Endodermal cell (in vitro differentiated cells): ENCODE results near the gene SETDB2. TPM values are rescaled to one million over a fixed set of nuclear protein-coding genes. Genes with fewer than 3 reads are reported as not detected.

Source experiments
- DNase-seq: peaks from one replicate; pipeline ENCODE4 v3.0.0-alpha.2; 2017
- H3K27ac ChIP-seq: 2 replicates; pipeline ENCODE4 v1.5.1; 2013; ENCODE audit warnings: mild to moderate bottlenecking, low read depth, low read length, moderate library complexity
- H3K27me3 ChIP-seq: 2 replicates; pipeline ENCODE4 v1.6.1; 2013; ENCODE audit warnings: mild to moderate bottlenecking, low read length, moderate library complexity; ENCODE audit not compliant: insufficient read depth, control insufficient read depth, poor library complexity, severe bottlenecking
- H3K36me3 ChIP-seq: 2 replicates; pipeline ENCODE4 v1.7.0; 2013; ENCODE audit warnings: mild to moderate bottlenecking, low read length, moderate library complexity; ENCODE audit not compliant: control insufficient read depth, insufficient read depth
- H3K4me1 ChIP-seq: one replicate; pipeline ENCODE4 v1.7.0; 2013; ENCODE audit warnings: low read length; ENCODE audit not compliant: control insufficient read depth, insufficient read depth
- H3K4me3 ChIP-seq: 2 replicates; pipeline ENCODE4 v1.5.1; 2013; ENCODE audit warnings: mild to moderate bottlenecking, low read length, moderate library complexity
- H3K9ac ChIP-seq: 2 replicates; pipeline ENCODE4 v1.6.1; 2013; ENCODE audit warnings: mild to moderate bottlenecking, low read length, moderate library complexity; ENCODE audit not compliant: poor library complexity, severe bottlenecking; ENCODE audit errors: extremely low read depth
- H3K9me3 ChIP-seq: 2 replicates; pipeline ENCODE4 v1.6.1; 2013; ENCODE audit warnings: mild to moderate bottlenecking, low read length, moderate library complexity; ENCODE audit not compliant: control insufficient read depth
- H3K27ac Mint-ChIP-seq: 2 replicates; pipeline ENCODE4 v1.8.0; 2020; ENCODE audit warnings: mixed read lengths
- H3K27me3 Mint-ChIP-seq: 2 replicates; pipeline ENCODE4 v1.8.0; 2021; ENCODE audit warnings: mild to moderate bottlenecking, mixed read lengths; ENCODE audit not compliant: insufficient read depth
- H3K36me3 Mint-ChIP-seq: 2 replicates; pipeline ENCODE4 v1.8.0; 2020; ENCODE audit warnings: low read depth, mixed read lengths
- H3K4me1 Mint-ChIP-seq: 2 replicates; pipeline ENCODE4 v1.8.0; 2020; ENCODE audit warnings: mixed read lengths
- H3K4me3 Mint-ChIP-seq: 2 replicates; pipeline ENCODE4 v1.8.0; 2020; ENCODE audit warnings: mild to moderate bottlenecking, moderate library complexity, mixed read lengths
- H3K9me3 Mint-ChIP-seq: 2 replicates; pipeline ENCODE4 v1.8.0; 2020; ENCODE audit warnings: mild to moderate bottlenecking, mixed read lengths
- WGBS, 2 experiments: methylation state at CpG; one replicate each; pipeline versions ENCODE4 v1.1.5 to v1.1.7; 2013; ENCODE audit warnings: missing lambda C conversion rate in 2 of 2, mixed read lengths in 1 of 2; ENCODE audit not compliant: insufficient coverage in 1 of 2, insufficient read length in 1 of 2; 5-methylcytosine and 5-hydroxymethylcytosine counted together
- total RNA-seq, 2 donors: library from RNA; stranded (reverse); fragmentation: NEBNext Ultra II Directional in 1 of 2; extraction: Animal tissue kit (Norgen Biotek cat#: 25700) in 1 of 2; gene quantifications; 2 replicates in 1 of 2; 3 replicates in 1 of 2; pipeline ENCODE4 v1.2.1, GENCODE V29; 2021
- TF ChIP-seq, protein P1 (sequence below): fragments of 200-600 bp; sonication (generic); conservative IDR thresholded peaks from 2 replicates; pipeline ENCODE4 v1.5.0; 2021; ENCODE audit warnings: antibody characterized with exemption, mild to moderate bottlenecking

SETDB2 gene
- total RNA-seq, 2 donors from 2014 or later: 7.8 to 9.5 TPM

DNA sequence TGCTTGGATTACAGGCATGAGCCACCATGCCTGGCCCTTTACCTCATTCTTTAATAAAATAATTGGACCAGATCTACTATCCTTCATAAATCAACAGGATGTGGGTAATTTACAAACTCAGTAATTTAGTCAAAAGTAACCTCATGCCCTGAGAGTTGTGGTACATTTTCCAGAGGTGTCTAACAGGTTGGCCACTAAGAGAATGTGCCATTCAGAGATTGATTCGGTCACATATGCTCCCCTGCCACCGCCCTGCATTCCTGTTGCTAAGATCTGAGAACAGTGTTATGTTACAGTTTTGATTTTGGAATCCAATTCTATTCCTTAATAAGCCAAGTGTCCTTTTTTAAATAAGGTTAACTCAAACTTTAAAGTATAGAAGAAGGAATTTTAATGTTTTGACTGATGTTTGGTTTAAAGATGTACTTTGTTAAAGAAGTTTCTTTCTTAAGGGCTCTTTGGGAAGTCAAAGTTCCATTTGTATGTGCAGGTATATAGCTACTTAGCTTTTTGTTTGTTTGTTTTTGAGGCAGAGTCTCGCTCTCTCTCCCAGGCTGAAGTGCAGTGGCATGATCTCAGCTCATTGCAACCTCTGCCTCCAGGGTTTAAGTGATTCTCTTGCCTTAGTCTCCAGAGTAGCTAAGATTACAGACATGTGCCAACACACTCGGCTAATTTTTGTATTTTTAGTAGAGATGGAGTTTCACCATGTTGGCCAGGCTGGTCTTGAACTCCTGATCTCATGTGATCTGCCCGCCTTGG lies 80.8 kb downstream of the SETDB2 start:
- H3K36me3 Mint-ChIP-seq: peaks cover 28% of the 10 kb centered on the region
- no peaks in the 10 kb centered on the region for H3K4me1 Mint-ChIP-seq
- no peak for DNase-seq
- Histone ChIP-seq H3K4me1 (no peaks in the 10 kb centered on the region), H3K4me3 (no peak overlapping the region), H3K9me3 (no peaks in the 10 kb centered on the region), H3K36me3 (peaks cover 35% of the 10 kb centered on the region), H3K27ac (no peak overlapping the region), H3K27me3 (no peaks in the 10 kb centered on the region), H3K9ac (no peak overlapping the region)
- WGBS, 2 experiments: 98 to 100% methylated on average over 2 to 5 of the region's 5 CpGs
- no peak overlapping the region for H3K4me3 Mint-ChIP-seq
- H3K27me3 Mint-ChIP-seq: no peaks in the 10 kb centered on the region
- no peaks in the 10 kb centered on the region for H3K9me3 Mint-ChIP-seq
- TF ChIP-seq, protein P1, sequence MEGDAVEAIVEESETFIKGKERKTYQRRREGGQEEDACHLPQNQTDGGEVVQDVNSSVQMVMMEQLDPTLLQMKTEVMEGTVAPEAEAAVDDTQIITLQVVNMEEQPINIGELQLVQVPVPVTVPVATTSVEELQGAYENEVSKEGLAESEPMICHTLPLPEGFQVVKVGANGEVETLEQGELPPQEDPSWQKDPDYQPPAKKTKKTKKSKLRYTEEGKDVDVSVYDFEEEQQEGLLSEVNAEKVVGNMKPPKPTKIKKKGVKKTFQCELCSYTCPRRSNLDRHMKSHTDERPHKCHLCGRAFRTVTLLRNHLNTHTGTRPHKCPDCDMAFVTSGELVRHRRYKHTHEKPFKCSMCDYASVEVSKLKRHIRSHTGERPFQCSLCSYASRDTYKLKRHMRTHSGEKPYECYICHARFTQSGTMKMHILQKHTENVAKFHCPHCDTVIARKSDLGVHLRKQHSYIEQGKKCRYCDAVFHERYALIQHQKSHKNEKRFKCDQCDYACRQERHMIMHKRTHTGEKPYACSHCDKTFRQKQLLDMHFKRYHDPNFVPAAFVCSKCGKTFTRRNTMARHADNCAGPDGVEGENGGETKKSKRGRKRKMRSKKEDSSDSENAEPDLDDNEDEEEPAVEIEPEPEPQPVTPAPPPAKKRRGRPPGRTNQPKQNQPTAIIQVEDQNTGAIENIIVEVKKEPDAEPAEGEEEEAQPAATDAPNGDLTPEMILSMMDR: no peak
- H3K27ac Mint-ChIP-seq: no peak overlapping the region

DNA sequence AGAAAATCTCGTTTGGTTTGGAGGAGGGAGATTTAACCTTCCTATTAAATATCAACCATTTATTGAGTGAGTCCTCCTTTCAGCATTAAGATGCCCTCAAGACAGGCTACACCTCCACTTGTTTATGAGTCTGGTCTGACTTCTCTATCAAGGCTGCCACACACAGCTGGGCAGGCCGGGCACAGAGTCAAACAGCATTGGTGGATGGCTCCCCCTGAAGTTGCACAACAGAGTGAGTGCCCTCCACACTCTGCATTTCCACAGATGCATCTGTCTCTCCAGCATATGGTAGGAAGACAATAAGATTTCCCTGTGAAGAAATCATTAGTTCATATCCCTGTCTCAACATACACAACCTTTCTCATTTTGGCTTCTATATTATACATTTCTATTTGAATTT lies 83.0 kb downstream of the SETDB2 start:
- no peak overlapping the region for H3K4me3 ChIP-seq
- no peak overlapping the region for H3K9ac ChIP-seq
- no peaks in the 10 kb centered on the region for H3K27me3 ChIP-seq
- H3K4me1 ChIP-seq: no peaks in the 10 kb centered on the region
- H3K9me3 Mint-ChIP-seq: no peaks in the 10 kb centered on the region
- TF ChIP-seq, protein P1: no peak
- no peak for DNase-seq
- H3K27ac Mint-ChIP-seq: no peak overlapping the region
- no peaks in the 10 kb centered on the region for H3K9me3 ChIP-seq
- no peaks in the 10 kb centered on the region for H3K4me1 Mint-ChIP-seq
- H3K27me3 Mint-ChIP-seq: no peaks in the 10 kb centered on the region
- H3K27ac ChIP-seq: no peak overlapping the region
- WGBS, 2 experiments: 100% methylated on average over 1 of the region's 2 CpGs
- H3K36me3 ChIP-seq: peaks cover 43% of the 10 kb centered on the region
- H3K36me3 Mint-ChIP-seq: peaks cover 31% of the 10 kb centered on the region
- H3K4me3 Mint-ChIP-seq: no peak overlapping the region

DNA sequence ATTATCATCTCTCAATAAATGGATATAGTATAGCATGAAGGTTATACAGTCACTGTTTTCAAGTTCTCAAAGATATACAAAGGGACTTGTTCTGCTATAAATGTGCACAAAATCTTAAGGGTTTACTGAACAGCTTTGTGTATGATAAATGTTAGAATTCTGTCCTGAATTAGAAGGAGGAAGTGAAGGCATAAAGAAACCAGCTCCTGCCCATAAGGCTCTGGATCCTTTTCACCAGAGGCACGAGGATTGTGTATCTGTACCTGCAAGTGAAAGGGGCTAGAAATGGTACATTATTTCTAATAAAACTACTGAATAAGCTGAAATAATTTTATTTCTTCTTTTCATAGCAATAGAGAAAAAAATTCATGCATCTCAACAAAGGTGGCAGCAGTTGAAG lies 84.1 kb downstream of the SETDB2 start:
- H3K9me3 ChIP-seq: no peaks in the 10 kb centered on the region
- Mint-ChIP-seq H3K36me3 (peaks cover 37% of the 10 kb centered on the region), H3K4me1 (no peaks in the 10 kb centered on the region), H3K4me3 (no peak overlapping the region), H3K27ac (no peak overlapping the region), H3K27me3 (no peaks in the 10 kb centered on the region), H3K9me3 (no peaks in the 10 kb centered on the region)
- TF ChIP-seq, protein P1: no peak
- H3K9ac ChIP-seq: no peak overlapping the region
- DNase-seq: no peak
- H3K4me1 ChIP-seq: no peaks in the 10 kb centered on the region
- WGBS, 2 experiments: 100% methylated on average over 1 of the region's 1 CpG; no CpG with 5 or more reads in 1 of the 2 experiments
- H3K36me3 ChIP-seq: peaks cover 46% of the 10 kb centered on the region
- no peaks in the 10 kb centered on the region for H3K27me3 ChIP-seq
- no peak overlapping the region for H3K27ac ChIP-seq
- H3K4me3 ChIP-seq: no peak overlapping the region
